K562 (cell line): ENCODE results near the gene LAPTM5. TPM values are rescaled to one million over a fixed set of nuclear protein-coding genes. Genes with fewer than 3 reads are reported as not detected.

Experiments
- HNRNPL ChIP-seq: fragments of 200-400 bp; formaldehyde crosslinking; IDR thresholded peaks from 2 replicates; pipeline ENCODE4 v1.6.1; 2017; ENCODE audit warnings: low read depth, mild to moderate bottlenecking, low read length
- KDM5B ChIP-seq: fragments of 200-600 bp; sonication (generic); IDR thresholded peaks from 2 replicates; pipeline ENCODE4 v1.6.1; 2012; ENCODE audit warnings: low read depth, mild to moderate bottlenecking, moderate library complexity, low read length, control low read depth, inconsistent platforms; ENCODE audit not compliant: insufficient replicate concordance
- NFIC ChIP-seq: fragments of 450-650 bp; IDR thresholded peaks from 2 replicates; pipeline ENCODE4 v1.6.1; 2017; ENCODE audit warnings: mild to moderate bottlenecking, inconsistent platforms
- SP1 ChIP-seq: sonication (generic); formaldehyde crosslinking; IDR thresholded peaks from 2 replicates; pipeline ENCODE4 v1.8.1; 2022; ENCODE audit warnings: mild to moderate bottlenecking, missing genetic modification reagents
- TCF3 ChIP-seq: sonication (generic); formaldehyde crosslinking; IDR thresholded peaks from 2 replicates; pipeline ENCODE4 v1.4.0; 2020; ENCODE audit warnings: mild to moderate bottlenecking, missing genetic modification reagents
- ZNF12 ChIP-seq: sonication (generic); formaldehyde crosslinking; IDR thresholded peaks from 2 replicates; pipeline ENCODE4 v1.4.0; 2020; ENCODE audit warnings: mild to moderate bottlenecking, missing genetic modification reagents
- ZNF274 ChIP-seq: IDR thresholded peaks from 2 replicates; pipeline ENCODE4 v1.6.1; 2011; ENCODE audit warnings: low read depth, mild to moderate bottlenecking, low read length, moderate library complexity, borderline replicate concordance
- ZNF445 ChIP-seq: fragments of 250-450 bp; sonication (Bioruptor Pico); IDR thresholded peaks from 2 replicates; pipeline ENCODE4 v1.4.0; 2020; ENCODE audit warnings: low read depth, mild to moderate bottlenecking, moderate library complexity
- polyA plus RNA-seq, 8 experiments: library from polyadenylated mRNA; depleted of rRNA in 4 of 8; stranded (reverse) in 5 of 8; unstranded in 3 of 8; fragments of >200 nt; fragmentation: Nextera tagmentation in 2 of 8; fragmentation: Illumina TruSeq in 1 of 8; extraction: Ambion mirVana in 2 of 8; extraction: Trizol in 1 of 8; gene quantifications; 2 replicates each; pipeline versions ENCODE4 v1.2.1 to v1.2.3, GENCODE V29; 2011 to 2014; ENCODE audit warnings: inconsistent platforms in 1 of 8, missing spikeins in 1 of 8
- total RNA-seq, 7 experiments: library from RNA; depleted of rRNA in 6 of 7; stranded (reverse); fragments of >200 nt in 6 of 7; fragmentation: Illumina TruSeq in 2 of 7; extraction: Trizol in 2 of 7; gene quantifications; 2 replicates each; pipeline versions ENCODE4 v1.2.1 to v1.2.3, GENCODE V29; 2011 to 2021; ENCODE audit warnings: low replicate concordance in 1 of 7
- TF ChIP-seq, protein P1 (sequence below), 2 experiments: fragments of 450-650 bp in 1 of 2; sonication (generic) in 1 of 2; formaldehyde crosslinking in 1 of 2; IDR thresholded peaks in 1 of 2; conservative IDR thresholded peaks in 1 of 2; 2 replicates each; pipeline versions ENCODE4 v1.6.1 to v1.8.1; 2016 to 2023; ENCODE audit warnings: mild to moderate bottlenecking in 2 of 2, moderate library complexity in 2 of 2, inconsistent platforms in 1 of 2, missing genetic modification reagents in 1 of 2
- TF ChIP-seq, protein P2 (sequence below): fragments of 450-650 bp; conservative IDR thresholded peaks from 2 replicates; pipeline ENCODE4 v1.6.1; 2016; ENCODE audit warnings: missing genetic modification characterization, low read depth, mild to moderate bottlenecking, control low read depth, missing compliant biosample characterization
- TF ChIP-seq, protein P3 (sequence below): fragments of 250-450 bp; sonication (Bioruptor Pico); IDR thresholded peaks from 2 replicates; pipeline ENCODE4 v1.5.1; 2021; ENCODE audit warnings: mild to moderate bottlenecking
- TF ChIP-seq, protein P4 (sequence below): fragments of 450-650 bp; IDR thresholded peaks from 2 replicates; pipeline ENCODE4 v1.6.1; 2016; ENCODE audit warnings: low read depth

LAPTM5 gene
- total and polyA plus RNA-seq, 9 of the 15 experiments (the other 6 are each of a cell fraction or from before 2014, with no cell fraction given): 2.4 to 47.3 (median 20.3) TPM

DNA sequence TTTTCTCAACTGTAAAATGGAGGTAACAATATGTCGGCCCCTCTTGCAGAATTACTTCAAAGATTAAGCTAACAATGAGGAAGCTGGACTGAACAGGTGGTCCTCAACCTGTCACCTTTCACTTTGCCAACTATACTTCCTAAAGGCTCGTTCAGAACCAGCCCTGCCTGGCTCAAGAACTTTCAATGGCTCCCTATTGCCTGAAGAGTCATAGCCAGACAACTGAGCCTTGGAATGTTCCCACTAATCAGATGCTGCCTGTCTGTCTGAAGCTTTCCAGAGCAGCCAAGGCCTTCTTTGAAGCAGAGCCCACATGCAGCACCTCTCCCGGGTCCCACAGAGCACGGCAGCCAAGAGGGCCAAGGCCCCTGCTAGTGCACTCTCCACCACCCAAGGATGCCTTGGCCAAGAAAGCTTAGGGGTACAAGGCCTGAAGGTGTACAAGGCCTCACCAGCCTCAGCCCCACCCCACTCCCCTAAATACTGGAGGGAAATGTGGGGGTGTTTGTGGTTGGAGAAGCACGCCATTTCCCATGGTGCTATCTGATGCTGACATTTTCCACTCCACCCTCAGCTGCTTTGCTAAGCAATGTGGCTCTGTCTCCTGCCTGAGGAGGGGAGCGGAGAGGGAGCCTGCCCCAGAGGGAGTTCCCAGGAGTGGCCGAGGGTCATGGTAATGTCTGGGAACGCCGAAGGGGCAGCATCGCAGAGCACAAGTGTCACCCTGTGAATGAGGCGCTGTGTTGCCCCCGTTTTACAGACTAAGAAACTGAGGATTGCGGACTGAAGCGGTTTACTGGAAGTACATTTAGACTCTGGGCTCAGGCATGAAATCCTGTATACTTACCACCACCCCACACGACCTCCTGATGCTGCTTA, 8.2 kb upstream of the LAPTM5 start (continued):
- TF ChIP-seq, protein P1, sequence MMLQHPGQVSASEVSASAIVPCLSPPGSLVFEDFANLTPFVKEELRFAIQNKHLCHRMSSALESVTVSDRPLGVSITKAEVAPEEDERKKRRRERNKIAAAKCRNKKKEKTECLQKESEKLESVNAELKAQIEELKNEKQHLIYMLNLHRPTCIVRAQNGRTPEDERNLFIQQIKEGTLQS (IDR thresholded peaks at IDR 0.05): no peak; the same call in 1 of the 2 replicates
- TF ChIP-seq, protein P1 (CRISPR knock-in tag; conservative IDR thresholded peaks at IDR 0.05): no peak
- peak; percentile 25; the same call in 1 of the 2 replicates for TF ChIP-seq ZNF445 (CRISPR knock-in tag)
- peak; percentile 35; the same call in 1 of the 2 replicates for TF ChIP-seq TCF3 (CRISPR knock-in tag)
- TF ChIP-seq SP1 (CRISPR knock-in tag): no peak; the same call in 1 of the 2 replicates
- TF ChIP-seq, protein P2, sequence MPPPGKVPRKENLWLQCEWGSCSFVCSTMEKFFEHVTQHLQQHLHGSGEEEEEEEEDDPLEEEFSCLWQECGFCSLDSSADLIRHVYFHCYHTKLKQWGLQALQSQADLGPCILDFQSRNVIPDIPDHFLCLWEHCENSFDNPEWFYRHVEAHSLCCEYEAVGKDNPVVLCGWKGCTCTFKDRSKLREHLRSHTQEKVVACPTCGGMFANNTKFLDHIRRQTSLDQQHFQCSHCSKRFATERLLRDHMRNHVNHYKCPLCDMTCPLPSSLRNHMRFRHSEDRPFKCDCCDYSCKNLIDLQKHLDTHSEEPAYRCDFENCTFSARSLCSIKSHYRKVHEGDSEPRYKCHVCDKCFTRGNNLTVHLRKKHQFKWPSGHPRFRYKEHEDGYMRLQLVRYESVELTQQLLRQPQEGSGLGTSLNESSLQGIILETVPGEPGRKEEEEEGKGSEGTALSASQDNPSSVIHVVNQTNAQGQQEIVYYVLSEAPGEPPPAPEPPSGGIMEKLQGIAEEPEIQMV: no peak
- no peak for TF ChIP-seq ZNF12
- no peak for TF ChIP-seq ZNF274
- TF ChIP-seq, protein P3, sequence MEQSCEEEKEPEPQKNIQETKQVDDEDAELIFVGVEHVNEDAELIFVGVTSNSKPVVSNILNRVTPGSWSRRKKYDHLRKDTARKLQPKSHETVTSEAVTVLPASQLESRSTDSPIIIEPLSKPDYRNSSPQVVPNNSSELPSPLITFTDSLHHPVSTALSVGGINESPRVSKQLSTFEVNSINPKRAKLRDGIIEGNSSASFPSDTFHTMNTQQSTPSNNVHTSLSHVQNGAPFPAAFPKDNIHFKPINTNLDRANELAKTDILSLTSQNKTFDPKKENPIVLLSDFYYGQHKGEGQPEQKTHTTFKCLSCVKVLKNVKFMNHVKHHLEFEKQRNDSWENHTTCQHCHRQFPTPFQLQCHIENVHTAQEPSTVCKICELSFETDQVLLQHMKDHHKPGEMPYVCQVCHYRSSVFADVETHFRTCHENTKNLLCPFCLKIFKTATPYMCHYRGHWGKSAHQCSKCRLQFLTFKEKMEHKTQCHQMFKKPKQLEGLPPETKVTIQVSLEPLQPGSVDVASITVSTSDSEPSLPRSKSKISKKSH: no peak
- TF ChIP-seq, protein P4, sequence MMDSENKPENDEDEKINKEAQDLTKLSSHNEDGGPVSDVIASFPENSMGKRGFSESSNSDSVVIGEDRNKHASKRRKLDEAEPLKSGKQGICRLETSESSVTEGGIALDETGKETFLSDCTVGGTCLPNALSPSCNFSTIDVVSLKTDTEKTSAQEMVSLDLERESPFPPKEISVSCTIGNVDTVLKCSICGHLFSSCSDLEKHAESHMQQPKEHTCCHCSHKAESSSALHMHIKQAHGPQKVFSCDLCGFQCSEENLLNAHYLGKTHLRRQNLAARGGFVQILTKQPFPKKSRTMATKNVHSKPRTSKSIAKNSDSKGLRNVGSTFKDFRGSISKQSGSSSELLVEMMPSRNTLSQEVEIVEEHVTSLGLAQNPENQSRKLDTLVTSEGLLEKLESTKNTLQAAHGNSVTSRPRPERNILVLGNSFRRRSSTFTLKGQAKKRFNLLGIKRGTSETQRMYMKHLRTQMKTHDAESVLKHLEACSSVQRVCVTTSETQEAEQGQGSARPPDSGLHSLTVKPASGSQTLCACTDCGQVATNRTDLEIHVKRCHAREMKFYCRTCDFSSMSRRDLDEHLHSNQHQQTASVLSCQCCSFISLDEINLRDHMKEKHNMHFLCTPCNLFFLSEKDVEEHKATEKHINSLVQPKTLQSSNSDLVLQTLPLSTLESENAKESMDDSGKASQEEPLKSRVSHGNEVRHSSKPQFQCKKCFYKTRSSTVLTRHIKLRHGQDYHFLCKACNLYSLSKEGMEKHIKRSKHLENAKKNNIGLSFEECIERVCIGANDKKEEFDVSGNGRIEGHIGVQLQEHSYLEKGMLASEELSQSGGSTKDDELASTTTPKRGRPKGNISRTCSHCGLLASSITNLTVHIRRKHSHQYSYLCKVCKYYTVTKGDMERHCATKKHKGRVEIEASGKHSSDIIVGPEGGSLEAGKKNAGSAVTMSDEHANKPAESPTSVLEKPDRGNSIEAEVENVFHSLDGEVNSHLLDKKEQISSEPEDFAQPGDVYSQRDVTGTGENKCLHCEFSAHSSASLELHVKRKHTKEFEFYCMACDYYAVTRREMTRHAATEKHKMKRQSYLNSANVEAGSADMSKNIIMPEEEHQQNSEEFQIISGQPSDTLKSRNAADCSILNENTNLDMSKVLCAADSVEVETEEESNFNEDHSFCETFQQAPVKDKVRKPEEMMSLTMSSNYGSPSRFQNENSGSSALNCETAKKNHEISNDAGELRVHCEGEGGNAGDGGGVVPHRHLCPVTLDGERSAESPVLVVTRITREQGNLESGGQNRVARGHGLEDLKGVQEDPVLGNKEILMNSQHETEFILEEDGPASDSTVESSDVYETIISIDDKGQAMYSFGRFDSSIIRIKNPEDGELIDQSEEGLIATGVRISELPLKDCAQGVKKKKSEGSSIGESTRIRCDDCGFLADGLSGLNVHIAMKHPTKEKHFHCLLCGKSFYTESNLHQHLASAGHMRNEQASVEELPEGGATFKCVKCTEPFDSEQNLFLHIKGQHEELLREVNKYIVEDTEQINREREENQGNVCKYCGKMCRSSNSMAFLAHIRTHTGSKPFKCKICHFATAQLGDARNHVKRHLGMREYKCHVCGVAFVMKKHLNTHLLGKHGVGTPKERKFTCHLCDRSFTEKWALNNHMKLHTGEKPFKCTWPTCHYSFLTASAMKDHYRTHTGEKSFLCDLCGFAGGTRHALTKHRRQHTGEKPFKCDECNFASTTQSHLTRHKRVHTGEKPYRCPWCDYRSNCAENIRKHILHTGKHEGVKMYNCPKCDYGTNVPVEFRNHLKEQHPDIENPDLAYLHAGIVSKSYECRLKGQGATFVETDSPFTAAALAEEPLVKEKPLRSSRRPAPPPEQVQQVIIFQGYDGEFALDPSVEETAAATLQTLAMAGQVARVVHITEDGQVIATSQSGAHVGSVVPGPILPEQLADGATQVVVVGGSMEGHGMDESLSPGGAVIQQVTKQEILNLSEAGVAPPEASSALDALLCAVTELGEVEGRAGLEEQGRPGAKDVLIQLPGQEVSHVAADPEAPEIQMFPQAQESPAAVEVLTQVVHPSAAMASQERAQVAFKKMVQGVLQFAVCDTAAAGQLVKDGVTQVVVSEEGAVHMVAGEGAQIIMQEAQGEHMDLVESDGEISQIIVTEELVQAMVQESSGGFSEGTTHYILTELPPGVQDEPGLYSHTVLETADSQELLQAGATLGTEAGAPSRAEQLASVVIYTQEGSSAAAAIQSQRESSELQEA: no peak
- no peak for TF ChIP-seq HNRNPL
- no peak for TF ChIP-seq KDM5B
- no peak for TF ChIP-seq NFIC
